DMS79 treated with DMSO at 0.1 percent for 48 hours (cell line): ENCODE measurements around the gene RALBP1.

Experiments
- DNase-seq: peaks from one replicate; lab custom pipeline; 2025; lab: John Stamatoyannopoulos, UW

The RALBP1 gene

GRCh38 chr18:9547782-9548181, 72.5 kb downstream of the RALBP1 start:
- peak; percentile 90 for DNase-seq

GRCh38 chr18:9549405-9549804, 74.1 kb downstream of the RALBP1 start:
- DNase-seq, result no peak

GRCh38 chr18:9550429-9550828, 75.1 kb downstream of the RALBP1 start:
- DNase-seq, result no peak

GRCh38 chr18:9552191-9552590, 76.9 kb downstream of the RALBP1 start:
- DNase-seq, result no peak

- no peak for DNase-seq
These were observed 77.3 kb downstream of the RALBP1 start for GRCh38 chr18:9552616-9553015.

- DNase-seq, result no peak
These were observed 82.1 kb downstream of the RALBP1 start for GRCh38 chr18:9557250-9557943.

GRCh38 chr18:9558387-9559064, 83.2 kb downstream of the RALBP1 start:
- no peak for DNase-seq

- DNase-seq, result no peak
These were observed 83.9 kb downstream of the RALBP1 start for GRCh38 chr18:9559253-9559652.

GRCh38 chr18:9561759-9562158, 86.4 kb downstream of the RALBP1 start:
- no peak for DNase-seq

GRCh38 chr18:9562584-9562983, 87.3 kb downstream of the RALBP1 start:
- DNase-seq, result no peak

- DNase-seq, result no peak
These were observed 88.0 kb downstream of the RALBP1 start for GRCh38 chr18:9563331-9563730.

GRCh38 chr18:9565407-9565806, 90.1 kb downstream of the RALBP1 start:
- no peak for DNase-seq

- peak; percentile 8 for DNase-seq
These were observed 92.9 kb downstream of the RALBP1 start for GRCh38 chr18:9568186-9568585.

GRCh38 chr18:9569178-9569577, 93.9 kb downstream of the RALBP1 start:
- no peak for DNase-seq

GRCh38 chr18:9570255-9570654, 94.9 kb downstream of the RALBP1 start:
- no peak for DNase-seq

- no peak for DNase-seq
These were observed 96.2 kb downstream of the RALBP1 start for GRCh38 chr18:9571546-9571945.

- no peak for DNase-seq
These were observed 99.3 kb downstream of the RALBP1 start for GRCh38 chr18:9574473-9575115.

- no peak for DNase-seq
These were observed 100.2 kb downstream of the RALBP1 start for GRCh38 chr18:9575558-9575957.

GRCh38 chr18:9577361-9577760, 102.0 kb downstream of the RALBP1 start:
- DNase-seq, result no peak

GRCh38 chr18:9578306-9578705, 103.0 kb downstream of the RALBP1 start:
- no peak for DNase-seq

- no peak for DNase-seq
These were observed 106.4 kb downstream of the RALBP1 start for GRCh38 chr18:9581667-9582066.

- no peak for DNase-seq
These were observed 111.5 kb downstream of the RALBP1 start for GRCh38 chr18:9586814-9587213.
